ENCODE data around the gene RABAC1.

RABAC1 gene

GRCh38 chr19:41957161-41957837, 1.8 kb downstream of the RABAC1 start:
- TF ChIP-seq CTCF (IDR thresholded peaks at IDR 0.05; ENCODE audit: borderline replicate concordance, insufficient read depth, low read depth, low read length), result no peak
- H3K4me3 ChIP-seq (ENCODE audit: low read depth, low read length), result no peak overlapping the region

GRCh38 chr19:41956621-41957020, 2.5 kb downstream of the RABAC1 start:
- TF ChIP-seq CTCF (IDR thresholded peaks at IDR 0.05; ENCODE audit: borderline replicate concordance, insufficient read depth, low read depth, low read length), result no peak
- H3K4me3 ChIP-seq (ENCODE audit: low read depth, low read length), result no peak overlapping the region

GRCh38 chr19:41955521-41955920, 3.6 kb downstream of the RABAC1 start:
- H3K4me3 ChIP-seq (ENCODE audit: low read depth, low read length), result no peak overlapping the region
- TF ChIP-seq CTCF (IDR thresholded peaks at IDR 0.05; ENCODE audit: borderline replicate concordance, insufficient read depth, low read depth, low read length), result no peak

GRCh38 chr19:41951686-41952172, 7.4 kb downstream of the RABAC1 start:
- H3K4me3 ChIP-seq (ENCODE audit: low read depth, low read length), result no peak overlapping the region
- TF ChIP-seq CTCF (IDR thresholded peaks at IDR 0.05; ENCODE audit: borderline replicate concordance, insufficient read depth, low read depth, low read length), result peak; percentile 99

GRCh38 chr19:41947091-41947490, 12.0 kb downstream of the RABAC1 start:
- H3K4me3 ChIP-seq (ENCODE audit: low read depth, low read length), result no peak overlapping the region
- no peak for TF ChIP-seq CTCF (IDR thresholded peaks at IDR 0.05; ENCODE audit: borderline replicate concordance, insufficient read depth, low read depth, low read length)

GRCh38 chr19:41945135-41945766, 13.9 kb downstream of the RABAC1 start:
- no peak overlapping the region for H3K4me3 ChIP-seq (ENCODE audit: low read depth, low read length)
- no peak for TF ChIP-seq CTCF (IDR thresholded peaks at IDR 0.05; ENCODE audit: borderline replicate concordance, insufficient read depth, low read depth, low read length)

- TF ChIP-seq CTCF (IDR thresholded peaks at IDR 0.05; ENCODE audit: borderline replicate concordance, insufficient read depth, low read depth, low read length), result no peak
- no peak overlapping the region for H3K4me3 ChIP-seq (ENCODE audit: low read depth, low read length)
Observed at GRCh38 chr19:41944336-41944735, 14.8 kb downstream of the RABAC1 start.
